Transverse colon (tissue), 4 donors: ENCODE measurements around the gene FHAD1. TPM values are rescaled to one million over a fixed set of nuclear protein-coding genes. Genes with fewer than 3 reads are reported as not detected.
A peak's percentile ranks its signal among the peaks of the same experiment; 100 is the strongest.

Experiments
- DNase-seq: peaks from one replicate; pipeline ENCODE4 v3.0.0-alpha.2; 2019
- H3K27ac ChIP-seq, 4 donors: fragments of 200-600 bp; sonication (generic); 2 replicates each; pipeline ENCODE4 v1.5.1; 2016 to 2018; ENCODE audit warnings: inconsistent platforms in 4 of 4
- H3K27me3 ChIP-seq: fragments of 200-600 bp; sonication (generic); 2 replicates; pipeline ENCODE4 v1.5.1; 2017; ENCODE audit warnings: inconsistent platforms
- H3K36me3 ChIP-seq, 4 donors: fragments of 200-600 bp; sonication (generic); 2 replicates each; pipeline ENCODE4 v1.5.1; 2017 to 2019; ENCODE audit warnings: inconsistent platforms in 4 of 4
- H3K4me1 ChIP-seq, 4 donors: fragments of 200-600 bp; sonication (generic); 2 replicates each; pipeline ENCODE4 v1.5.1; 2017 to 2020; ENCODE audit warnings: inconsistent platforms in 4 of 4
- H3K4me3 ChIP-seq, 4 donors: fragments of 200-600 bp; sonication (generic); 1 replicate in 1 of 4; 2 replicates in 3 of 4; pipeline versions ENCODE4 v1.5.1 to v1.6.1; 2017 to 2019; ENCODE audit warnings: inconsistent platforms in 4 of 4
- H3K9me3 ChIP-seq, 2 donors: fragments of 200-600 bp; sonication (generic); 2 replicates each; pipeline ENCODE4 v1.5.1; 2017 to 2019; ENCODE audit warnings: inconsistent platforms in 2 of 2
- EP300 ChIP-seq: sonication (generic); formaldehyde crosslinking; IDR thresholded peaks from one replicate; pipeline ENCODE4 v1.6.1; 2017; ENCODE audit warnings: antibody characterized with exemption, low read depth
- POLR2A ChIP-seq: fragments of 450-650 bp; IDR thresholded peaks from one replicate; pipeline ENCODE4 v1.6.1; 2016; ENCODE audit warnings: antibody characterized with exemption, mild to moderate bottlenecking, moderate library complexity
- POLR2AphosphoS5 ChIP-seq, 3 donors: sonication (generic); formaldehyde crosslinking; IDR thresholded peaks; one replicate each; pipeline ENCODE4 v1.6.1; 2016; ENCODE audit warnings: antibody characterized with exemption in 3 of 3
- WGBS, 2 donors: methylation state at CpG; one replicate each; pipeline ENCODE4 v1.1.5; 2018; ENCODE audit warnings: low coverage in 1 of 2; 5-methylcytosine and 5-hydroxymethylcytosine counted together
- in situ Hi-C, 4 donors: fragments of 200-750 bp; cut with MboI; loops; one replicate each; pipeline versions ENCODE4 v1.15.0 to v1.15.1; 2017; ENCODE audit warnings: low sequenced_read_pairs in 3 of 4, low pct_ligation_motif_present in 1 of 4, low pct_unique_long_range_greater_than_20kb in 1 of 4
- intact Hi-C: fragments of 100-400 bp; cut with DNase I; formaldehyde crosslinking; loops from one replicate; pipeline ENCODE4 v1.15.1; 2023; ENCODE audit warnings: low total_unique reads
- total RNA-seq, 4 donors: library from RNA; depleted of rRNA; stranded (reverse); fragments of >200 nt; gene quantifications; one replicate each; pipeline ENCODE4 v1.1.0, GENCODE V29; 2016
- TF ChIP-seq, protein P1 (sequence below), 5 experiments: fragments of 200-600 bp in 3 of 5; fragments of 450-650 bp in 2 of 5; sonication (generic) in 3 of 5; IDR thresholded peaks; 1 replicate in 2 of 5; 2 replicates in 3 of 5; pipeline ENCODE4 v1.5.1; 2016 to 2017; ENCODE audit warnings: antibody characterized with exemption in 5 of 5, inconsistent platforms in 3 of 5, mild to moderate bottlenecking in 2 of 5, moderate library complexity in 1 of 5

FHAD1 gene
- total RNA-seq, 4 donors from 2014 or later = 0.75 to 0.82 TPM; not detected in 2

DNA sequence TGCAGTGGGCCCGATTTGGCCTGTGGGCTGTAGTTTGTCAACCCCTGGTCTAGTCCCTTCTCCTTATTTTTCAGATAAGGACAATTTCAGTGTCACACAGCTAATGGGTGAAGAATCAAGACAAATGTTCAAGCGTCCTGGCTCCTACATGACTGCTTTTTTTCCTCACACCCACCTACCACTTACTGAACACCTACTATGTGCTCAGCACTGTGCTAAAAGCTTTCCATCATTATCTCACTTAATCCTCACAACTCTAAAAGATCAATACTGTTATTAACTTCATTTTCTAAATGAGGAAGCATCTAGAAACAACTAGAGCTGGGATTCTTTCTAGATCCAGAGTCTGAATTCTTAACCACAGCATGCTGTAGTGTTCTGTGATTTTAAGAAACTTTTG, 94.2 kb downstream of the FHAD1 start:
- peak overlapping the region; percentile 69 to 87 (median 80) for H3K27ac ChIP-seq
- no peaks in the 10 kb centered on the region for H3K36me3 ChIP-seq
- DNase-seq = no peak
- no peak for TF ChIP-seq EP300
- TF ChIP-seq, protein P1, sequence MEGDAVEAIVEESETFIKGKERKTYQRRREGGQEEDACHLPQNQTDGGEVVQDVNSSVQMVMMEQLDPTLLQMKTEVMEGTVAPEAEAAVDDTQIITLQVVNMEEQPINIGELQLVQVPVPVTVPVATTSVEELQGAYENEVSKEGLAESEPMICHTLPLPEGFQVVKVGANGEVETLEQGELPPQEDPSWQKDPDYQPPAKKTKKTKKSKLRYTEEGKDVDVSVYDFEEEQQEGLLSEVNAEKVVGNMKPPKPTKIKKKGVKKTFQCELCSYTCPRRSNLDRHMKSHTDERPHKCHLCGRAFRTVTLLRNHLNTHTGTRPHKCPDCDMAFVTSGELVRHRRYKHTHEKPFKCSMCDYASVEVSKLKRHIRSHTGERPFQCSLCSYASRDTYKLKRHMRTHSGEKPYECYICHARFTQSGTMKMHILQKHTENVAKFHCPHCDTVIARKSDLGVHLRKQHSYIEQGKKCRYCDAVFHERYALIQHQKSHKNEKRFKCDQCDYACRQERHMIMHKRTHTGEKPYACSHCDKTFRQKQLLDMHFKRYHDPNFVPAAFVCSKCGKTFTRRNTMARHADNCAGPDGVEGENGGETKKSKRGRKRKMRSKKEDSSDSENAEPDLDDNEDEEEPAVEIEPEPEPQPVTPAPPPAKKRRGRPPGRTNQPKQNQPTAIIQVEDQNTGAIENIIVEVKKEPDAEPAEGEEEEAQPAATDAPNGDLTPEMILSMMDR (IDR thresholded peaks at IDR 0.05) = no peak
- no peak for TF ChIP-seq POLR2AphosphoS5 (IDR thresholded peaks at IDR 0.05)
- no peak for TF ChIP-seq POLR2A
- intact Hi-C loops (no loop called here), in situ Hi-C loops (no loop called here)
- H3K27me3 ChIP-seq = no peaks in the 10 kb centered on the region
- H3K9me3 ChIP-seq = no peaks in the 10 kb centered on the region
- H3K4me1 ChIP-seq = peaks cover 10 to 88% (median 30%) of the 10 kb centered on the region in 4 donors
- WGBS, 2 donors = 86 to 100% methylated on average over 1 to 2 of the region's 2 CpGs
- no peak overlapping the region for H3K4me3 ChIP-seq

DNA sequence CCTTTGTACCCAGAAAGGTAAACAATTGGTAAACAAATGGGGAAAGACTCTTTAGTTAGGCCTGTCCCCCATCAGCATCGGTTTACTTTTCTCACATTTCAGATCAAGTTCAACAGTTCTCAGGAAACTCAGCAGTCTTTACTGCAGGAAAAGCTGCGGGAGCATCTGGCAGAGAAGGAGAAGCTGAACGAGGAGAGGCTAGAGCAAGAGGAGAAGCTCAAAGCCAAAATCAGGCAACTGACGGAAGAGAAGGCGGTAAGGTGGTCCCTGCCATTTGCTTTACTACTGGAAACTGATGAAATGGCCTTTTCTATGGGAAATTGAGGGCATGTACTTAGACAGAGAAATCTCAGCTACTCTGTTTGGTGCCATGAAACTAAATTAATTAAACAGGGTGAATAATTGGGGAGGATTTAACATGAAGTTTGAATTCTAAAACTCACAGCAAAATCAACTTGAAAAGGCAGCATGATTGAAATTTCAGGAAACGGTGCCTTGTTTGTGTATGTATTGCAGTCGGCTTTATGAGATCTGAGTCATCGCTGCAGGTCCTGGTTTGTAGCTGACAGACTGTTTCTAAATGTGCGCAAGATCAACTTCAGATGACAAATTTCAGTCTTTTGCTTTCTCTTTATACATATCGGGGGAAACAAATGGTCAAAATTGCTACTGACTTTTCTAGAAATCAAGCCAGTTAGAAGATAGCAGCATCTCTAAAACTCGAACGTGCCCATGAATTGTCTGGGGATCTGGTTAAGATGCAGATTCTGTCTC, 94.8 kb downstream of the FHAD1 start:
- intact Hi-C loops = no loop called here
- in situ Hi-C loops = no loop called here
- H3K36me3 ChIP-seq = no peaks in the 10 kb centered on the region
- no peak for TF ChIP-seq EP300
- peak in 1 of 3 donors; percentile 49 for TF ChIP-seq POLR2AphosphoS5 (IDR thresholded peaks at IDR 0.05)
- no peak for DNase-seq
- H3K27me3 ChIP-seq = no peaks in the 10 kb centered on the region
- no peaks in the 10 kb centered on the region for H3K9me3 ChIP-seq
- H3K27ac ChIP-seq = peak overlapping the region; percentile 69 to 87 (median 80)
- WGBS, 2 donors = 36 to 41% methylated on average over 6 to 12 of the region's 12 CpGs
- peaks cover 10 to 88% (median 30%) of the 10 kb centered on the region in 4 donors for H3K4me1 ChIP-seq
- no peak overlapping the region for H3K4me3 ChIP-seq

- no peaks in the 10 kb centered on the region for H3K9me3 ChIP-seq
- H3K4me1 ChIP-seq = peaks cover 8 to 82% (median 27%) of the 10 kb centered on the region in 4 donors
- no peak overlapping the region for H3K4me3 ChIP-seq
- H3K27me3 ChIP-seq = no peaks in the 10 kb centered on the region
- peak overlapping the region; percentile 69 to 87 (median 80) for H3K27ac ChIP-seq
- intact Hi-C loops (no loop called here), in situ Hi-C loops (no loop called here)
- TF ChIP-seq POLR2A (no peak), EP300 (no peak), POLR2AphosphoS5 (IDR thresholded peaks at IDR 0.05) (no peak)
- TF ChIP-seq, protein P1 (IDR thresholded peaks at IDR 0.05) = no peak
- DNase-seq = no peak
- WGBS, 2 donors = 44 to 57% methylated on average over 3 to 4 of the region's 4 CpGs
- H3K36me3 ChIP-seq = no peaks in the 10 kb centered on the region
Observed at GRCh38 chr1:15342408-15342967, 95.5 kb downstream of the FHAD1 start.

GRCh38 chr1:15343099-15343498, 96.1 kb downstream of the FHAD1 start:
- no peaks in the 10 kb centered on the region for H3K9me3 ChIP-seq
- intact Hi-C loops = no loop called here
- no peaks in the 10 kb centered on the region for H3K27me3 ChIP-seq
- peaks cover 5 to 77% (median 27%) of the 10 kb centered on the region in 4 donors for H3K4me1 ChIP-seq
- no peak for DNase-seq
- H3K4me3 ChIP-seq = no peak overlapping the region
- TF ChIP-seq POLR2A = no peak
- TF ChIP-seq, protein P1 (IDR thresholded peaks at IDR 0.05) = no peak
- no peak for TF ChIP-seq POLR2AphosphoS5 (IDR thresholded peaks at IDR 0.05)
- no peak for TF ChIP-seq EP300
- WGBS, 2 donors = 87% methylated on average over 9 of the region's 9 CpGs; no CpG with 5 or more reads in 1 of the 2 donors
- in situ Hi-C loops = no loop called here
- H3K27ac ChIP-seq = peak overlapping the region; percentile 69 to 87 (median 80)
- H3K36me3 ChIP-seq = no peaks in the 10 kb centered on the region
